ENCODE measurements around the gene PIP4P1.

Gene PIP4P1

DNA sequence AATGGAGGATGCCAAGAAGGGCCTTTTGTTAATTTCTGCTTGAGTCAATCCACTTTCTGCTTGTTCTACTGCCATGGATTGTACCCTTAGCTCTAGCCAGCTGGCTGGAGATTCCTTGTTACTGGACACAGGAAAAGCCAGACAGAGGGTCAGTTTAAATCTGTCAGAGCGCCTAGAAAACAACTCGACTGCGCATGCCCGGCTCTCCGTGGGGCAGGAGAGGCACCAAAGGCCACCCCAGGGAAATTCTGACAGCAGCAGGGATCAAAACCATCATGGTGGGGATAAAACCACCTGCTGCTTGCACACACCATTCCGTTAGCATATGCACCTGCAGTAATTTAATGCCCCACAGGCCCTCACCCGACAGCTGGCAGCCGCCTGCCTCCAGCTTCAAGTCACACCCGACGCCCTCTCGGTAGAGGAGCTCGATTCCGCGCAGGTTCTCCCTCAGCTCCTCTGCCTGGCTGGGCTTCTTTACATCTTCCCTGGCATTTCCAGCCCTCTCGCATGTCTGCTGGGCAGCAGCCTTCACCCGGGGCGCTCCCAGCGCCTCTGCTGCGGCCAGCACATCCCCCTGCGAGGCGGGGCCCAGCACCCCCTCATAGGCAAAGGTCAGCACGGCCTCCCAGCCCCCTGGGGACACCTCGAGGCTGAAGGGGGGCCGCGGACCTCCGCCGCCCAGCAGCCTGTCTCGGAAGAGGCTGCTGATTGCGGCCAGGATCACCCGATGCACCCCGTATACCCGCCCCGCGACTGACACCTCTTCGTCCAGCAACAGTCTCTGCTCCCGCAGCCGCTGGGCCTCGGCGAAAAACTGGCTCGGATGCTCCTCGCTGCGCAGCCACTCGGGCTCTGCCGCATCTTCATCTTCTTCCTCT is 26.3 kb downstream of the PIP4P1 start:
- no peak for DNase-seq

DNA sequence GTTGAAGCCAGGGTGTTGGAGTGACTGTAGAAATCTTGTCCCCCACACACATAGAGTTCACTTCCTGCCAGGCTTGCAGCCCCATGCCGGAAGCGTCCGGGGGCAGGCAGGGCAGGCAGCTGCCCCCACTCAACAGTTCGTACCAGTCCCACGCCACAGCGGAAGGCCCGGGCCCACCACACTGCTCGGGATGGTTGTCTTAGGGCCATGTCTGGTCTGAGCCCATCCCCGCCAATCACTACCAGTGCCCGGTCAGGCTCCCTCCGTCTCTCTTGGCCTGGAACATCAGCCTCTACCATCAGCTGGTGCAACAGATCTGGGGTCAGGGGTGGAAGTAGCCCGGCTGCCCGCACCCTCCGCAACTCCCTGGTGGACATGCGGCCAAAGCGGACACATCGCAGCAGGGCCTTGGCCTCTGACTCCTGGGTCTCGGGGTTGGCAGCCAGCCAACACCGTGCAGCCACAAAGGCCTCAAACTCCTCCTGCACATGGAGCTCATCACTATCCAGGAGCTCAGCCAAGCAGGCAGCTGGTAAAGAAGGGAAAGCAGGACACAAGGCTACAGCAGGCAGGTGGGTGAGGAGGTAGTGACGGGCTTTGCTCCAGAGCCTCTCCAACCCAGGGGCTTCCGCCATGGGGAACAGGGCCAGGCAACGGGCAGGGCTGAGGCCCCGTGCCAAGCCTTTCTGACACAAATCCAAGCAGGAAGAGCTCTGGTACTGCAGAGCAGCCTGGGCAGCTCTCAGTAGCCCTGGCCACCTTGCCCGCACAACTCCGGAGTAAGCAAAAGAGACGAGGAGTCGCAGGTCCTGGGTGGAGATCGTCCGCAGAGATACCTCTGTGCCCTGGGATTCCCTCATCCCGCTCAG is 31.2 kb downstream of the PIP4P1 start:
- DNase-seq = no peak

DNA sequence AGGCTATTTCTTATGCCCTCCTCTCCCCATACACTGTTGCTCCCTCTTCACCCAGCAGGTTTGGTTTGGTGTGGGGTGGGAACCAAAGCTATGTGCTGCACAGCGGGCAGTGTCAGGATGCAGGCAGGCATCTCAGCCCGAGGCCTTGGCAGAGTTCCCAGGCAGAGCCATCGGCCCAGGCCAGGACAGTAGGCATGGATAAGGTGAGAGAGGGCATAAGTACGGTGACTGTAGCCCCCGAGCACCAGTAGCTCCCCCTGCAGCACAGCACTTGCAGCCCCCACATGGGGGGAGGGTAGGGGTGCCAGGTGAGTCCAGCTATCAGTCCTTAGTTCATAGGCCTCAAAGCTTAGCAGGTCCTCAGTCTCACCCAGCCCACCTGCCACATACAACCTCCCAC is 32.4 kb downstream of the PIP4P1 start:
- DNase-seq = no peak

DNA sequence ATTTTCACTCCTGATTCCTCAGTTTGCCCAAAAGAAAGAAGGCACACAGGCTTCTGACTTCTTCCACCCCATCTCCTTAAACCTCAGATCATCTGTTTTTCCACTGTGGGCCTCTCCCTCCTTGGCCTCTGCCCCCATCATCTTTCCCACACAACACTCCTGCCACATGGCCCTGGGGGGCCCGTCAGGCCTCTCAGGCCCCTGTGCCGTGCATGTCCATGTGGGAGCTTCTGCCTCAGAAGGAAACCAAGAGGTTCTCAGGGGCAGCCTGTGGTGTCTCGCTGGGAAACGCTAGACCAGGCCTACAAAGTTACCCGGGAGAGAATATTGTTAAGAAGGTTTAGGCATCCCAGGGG is 33.2 kb downstream of the PIP4P1 start:
- no peak for DNase-seq

DNA sequence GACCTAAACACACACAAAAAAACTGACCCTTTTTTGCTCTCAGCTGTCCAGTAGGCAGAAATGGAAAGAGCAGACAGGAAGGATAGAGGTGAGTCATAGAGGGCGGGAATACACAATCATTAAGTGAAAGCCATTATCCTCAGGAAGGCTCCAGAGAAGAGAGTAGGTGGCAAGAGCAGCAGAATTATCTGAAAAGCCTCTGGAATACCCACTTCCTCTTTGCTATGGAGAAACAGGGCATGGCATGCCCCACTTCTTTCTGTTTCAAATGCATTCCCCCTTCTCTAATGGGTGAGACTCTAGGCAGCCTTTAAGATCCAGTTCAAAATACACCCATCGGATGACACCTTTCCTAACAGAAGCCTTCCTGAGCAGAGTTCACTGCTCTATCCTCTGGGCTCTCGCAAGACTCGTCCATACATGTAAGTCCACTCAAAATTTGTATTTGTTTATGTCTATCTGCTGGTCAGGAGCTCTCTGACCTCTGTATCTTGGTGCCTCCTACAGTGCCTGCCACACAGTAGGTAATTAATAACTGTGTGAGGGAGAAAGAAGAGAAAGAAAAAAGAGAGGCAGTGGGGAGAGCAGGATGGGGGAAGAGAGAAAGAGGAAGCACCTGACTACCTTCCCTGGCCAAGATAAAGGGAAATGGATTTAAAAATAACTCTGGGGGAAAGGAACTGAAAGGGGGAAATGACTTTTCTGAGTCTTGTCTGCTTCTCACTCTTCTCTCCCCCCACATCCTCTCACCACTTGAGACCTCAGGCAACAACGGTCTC is 33.8 kb downstream of the PIP4P1 start:
- no peak for DNase-seq

DNA sequence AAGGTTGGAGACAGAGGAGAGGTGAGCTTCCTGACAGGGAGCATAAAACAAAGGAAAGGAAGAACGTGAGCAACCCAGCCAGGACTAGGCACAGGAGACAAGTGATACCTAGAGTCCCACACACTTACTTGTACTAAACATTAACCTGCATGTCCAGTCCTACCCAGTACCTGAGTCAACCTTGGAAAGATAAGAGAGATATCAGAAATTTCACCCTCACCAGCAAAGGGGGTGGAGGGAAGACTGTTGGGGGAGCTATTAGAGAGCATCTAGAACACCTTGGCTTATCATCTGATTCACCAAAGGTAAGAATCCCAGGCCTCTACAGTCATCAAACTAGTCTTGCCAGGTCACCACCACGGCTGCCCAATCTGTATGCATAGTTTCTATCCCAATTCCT is 36.4 kb downstream of the PIP4P1 start:
- DNase-seq = no peak

DNA sequence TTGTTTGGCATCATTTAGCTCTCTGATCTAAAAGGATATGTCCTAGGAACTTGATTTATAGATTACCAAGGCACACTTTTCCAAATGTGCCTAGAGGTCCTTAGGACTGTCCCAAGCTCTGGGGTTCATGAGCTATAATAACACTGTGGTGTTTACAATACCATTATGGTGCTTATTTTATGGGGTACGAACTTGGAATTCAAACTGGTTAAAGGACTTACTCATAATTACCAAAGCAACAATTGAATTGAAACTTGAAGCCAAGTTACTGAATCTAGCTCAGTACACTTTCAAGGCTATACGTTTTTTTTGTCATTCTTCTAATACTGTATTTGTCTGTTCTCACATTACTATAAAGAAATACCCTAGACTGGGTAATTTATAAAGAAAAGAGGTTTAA is 38.3 kb downstream of the PIP4P1 start:
- DNase-seq = no peak

DNA sequence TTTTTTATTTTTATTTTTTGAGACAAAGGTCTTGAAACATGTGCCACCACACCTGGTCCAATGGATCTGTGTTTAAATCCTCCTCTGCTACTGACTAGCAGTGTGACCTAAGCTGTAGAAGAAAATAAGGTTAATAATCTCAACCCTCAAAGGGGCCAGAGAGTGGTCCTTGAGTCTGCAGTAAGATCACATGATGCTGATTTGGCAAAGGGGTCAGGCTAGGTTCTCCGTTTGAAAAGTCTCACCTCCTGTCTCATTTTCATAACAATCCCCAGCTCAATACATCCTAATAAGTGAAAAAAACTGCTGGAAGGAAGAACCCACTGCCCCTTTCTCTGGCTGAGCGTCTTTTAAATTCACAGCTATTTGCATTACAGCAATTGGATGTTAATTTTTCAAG is 40.0 kb downstream of the PIP4P1 start:
- no peak for DNase-seq

DNA sequence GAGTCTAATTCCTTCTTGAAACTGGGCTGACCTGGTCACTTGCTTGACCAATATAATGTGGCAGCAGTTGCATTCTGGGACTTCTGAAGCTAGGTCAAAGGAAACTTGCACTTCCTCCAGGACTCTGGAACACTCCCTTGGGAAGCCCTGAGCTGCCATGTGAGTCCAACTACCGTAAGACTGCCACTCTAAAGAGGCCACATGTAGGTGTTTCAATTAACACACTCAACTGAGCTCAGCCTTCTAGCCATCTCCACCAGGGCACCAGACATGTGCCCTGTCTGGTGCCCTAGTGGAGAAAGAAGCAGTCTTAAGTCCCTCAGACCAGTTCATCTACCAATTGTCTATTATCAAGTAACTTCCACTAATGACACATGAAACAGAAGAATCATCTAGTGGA is 41.8 kb downstream of the PIP4P1 start:
- DNase-seq = no peak

DNA sequence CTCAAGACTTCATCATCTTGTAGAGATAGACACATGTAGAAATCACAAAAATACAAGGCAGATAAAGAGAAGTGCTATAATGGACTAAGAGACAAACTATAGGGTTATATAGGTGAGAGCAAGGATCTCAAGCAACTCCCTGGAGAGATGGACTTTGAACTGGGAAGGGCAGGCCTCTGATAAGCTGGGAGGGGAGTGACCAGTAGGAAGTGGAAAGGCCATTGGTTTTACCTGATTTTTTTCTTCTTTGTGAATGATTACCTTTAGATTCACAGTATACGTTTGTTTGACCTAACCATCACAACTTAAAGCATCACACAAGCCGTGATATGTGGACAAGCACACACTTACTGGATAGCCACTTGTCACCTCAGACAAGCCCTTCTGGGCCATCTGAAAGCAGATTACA is 42.7 kb downstream of the PIP4P1 start:
- DNase-seq = no peak

DNA sequence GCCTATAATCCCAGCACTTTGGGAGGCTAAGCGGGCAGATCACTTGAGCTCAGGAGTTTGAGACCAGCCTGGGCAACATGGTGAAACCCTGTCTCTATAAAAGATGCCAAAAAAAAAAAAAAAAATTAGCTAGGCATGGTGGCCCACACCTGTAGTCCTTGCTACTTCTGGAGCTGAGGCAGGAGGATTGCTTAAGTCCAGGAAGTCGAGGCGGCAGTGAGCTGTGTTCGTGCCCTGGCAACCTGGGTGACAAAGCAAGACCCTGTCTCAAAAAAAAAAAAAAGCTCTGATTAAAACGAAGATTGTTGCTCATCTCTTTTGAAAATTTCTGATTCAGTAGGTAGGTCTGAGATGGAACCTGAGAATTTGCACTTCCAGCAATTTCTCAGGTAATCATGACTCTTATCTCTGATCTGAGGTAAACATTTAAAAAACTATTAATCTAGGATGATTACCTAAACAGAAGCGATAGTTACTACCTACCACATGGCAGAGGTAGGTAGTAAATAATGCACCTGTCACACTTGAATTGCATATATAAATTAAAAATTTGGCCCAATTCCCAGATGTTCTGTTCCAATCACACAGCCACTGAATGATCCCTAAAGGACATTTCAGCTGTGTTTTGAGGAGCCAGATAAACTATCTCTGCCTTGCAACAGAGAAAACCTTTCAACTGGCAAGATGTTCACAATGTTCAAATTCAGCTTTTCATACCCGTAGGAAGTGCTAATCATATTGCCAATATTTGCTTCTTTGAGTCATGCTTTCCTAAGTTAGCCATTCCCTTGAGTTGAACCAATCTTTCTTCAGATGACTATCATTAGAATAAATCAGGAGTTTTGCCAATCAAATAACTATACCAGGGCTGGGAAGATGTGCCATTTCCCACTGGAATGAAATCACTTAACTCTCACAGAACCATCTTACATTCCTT is 43.7 kb downstream of the PIP4P1 start:
- no peak for DNase-seq

DNA sequence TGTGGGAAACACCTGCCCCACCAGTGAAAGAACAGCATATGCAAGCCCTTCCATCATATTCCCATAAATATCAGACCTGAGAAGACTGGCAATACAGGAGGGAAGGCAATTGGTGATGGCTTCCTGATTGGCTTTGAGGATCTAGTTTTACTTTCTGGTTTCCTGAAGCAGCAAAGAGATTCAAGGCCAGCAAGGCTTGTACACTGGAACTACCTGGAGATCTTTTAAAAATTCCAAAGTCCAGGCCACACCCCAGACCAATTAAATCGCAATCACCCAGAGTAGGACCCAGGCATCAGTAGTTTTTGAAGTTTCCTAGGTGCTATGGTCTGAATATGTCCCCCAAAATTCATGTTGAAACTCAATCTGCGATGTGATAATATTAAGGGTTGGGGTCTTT is 45.0 kb downstream of the PIP4P1 start:
- DNase-seq = no peak

DNA sequence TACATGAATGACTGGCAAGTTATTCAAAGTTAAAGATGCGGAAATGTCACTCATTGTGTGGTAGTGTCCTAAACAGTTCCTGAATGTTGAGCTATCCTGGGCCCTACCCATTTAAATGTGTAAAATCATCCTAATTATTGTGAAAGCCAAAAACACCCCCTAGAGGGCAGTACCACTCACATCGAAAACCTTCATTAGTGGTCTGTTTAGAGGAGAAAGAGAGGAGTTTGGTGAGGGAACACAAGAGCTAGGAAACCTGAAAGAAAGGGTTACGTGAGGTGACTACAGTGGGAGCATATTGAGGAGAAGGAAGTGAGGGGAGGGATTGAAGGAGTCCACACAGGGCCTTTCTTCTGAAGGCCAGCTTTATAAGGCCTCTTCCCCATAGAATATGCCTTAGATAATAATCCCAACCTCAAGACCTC is 45.4 kb downstream of the PIP4P1 start:
- peak; percentile 43 to 71 for DNase-seq

DNA sequence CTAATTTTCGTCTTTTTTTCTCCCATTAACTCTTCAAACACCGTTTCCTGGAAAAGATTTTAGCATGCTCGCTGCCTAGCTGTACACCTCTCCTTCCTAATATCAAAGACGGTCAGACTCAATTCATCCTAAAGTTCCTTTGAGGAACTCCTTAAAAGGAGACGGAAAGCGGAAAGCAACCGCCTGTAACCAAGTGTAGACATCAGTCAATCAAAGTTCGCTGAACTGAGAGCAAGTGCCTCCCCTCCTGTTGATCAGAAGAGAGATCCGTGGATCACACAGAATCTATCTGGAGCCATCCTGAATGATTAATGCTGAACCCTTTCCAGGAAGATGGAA is 47.5 kb downstream of the PIP4P1 start:
- peak in 1 of 2 donors; percentile 43 for DNase-seq

DNA sequence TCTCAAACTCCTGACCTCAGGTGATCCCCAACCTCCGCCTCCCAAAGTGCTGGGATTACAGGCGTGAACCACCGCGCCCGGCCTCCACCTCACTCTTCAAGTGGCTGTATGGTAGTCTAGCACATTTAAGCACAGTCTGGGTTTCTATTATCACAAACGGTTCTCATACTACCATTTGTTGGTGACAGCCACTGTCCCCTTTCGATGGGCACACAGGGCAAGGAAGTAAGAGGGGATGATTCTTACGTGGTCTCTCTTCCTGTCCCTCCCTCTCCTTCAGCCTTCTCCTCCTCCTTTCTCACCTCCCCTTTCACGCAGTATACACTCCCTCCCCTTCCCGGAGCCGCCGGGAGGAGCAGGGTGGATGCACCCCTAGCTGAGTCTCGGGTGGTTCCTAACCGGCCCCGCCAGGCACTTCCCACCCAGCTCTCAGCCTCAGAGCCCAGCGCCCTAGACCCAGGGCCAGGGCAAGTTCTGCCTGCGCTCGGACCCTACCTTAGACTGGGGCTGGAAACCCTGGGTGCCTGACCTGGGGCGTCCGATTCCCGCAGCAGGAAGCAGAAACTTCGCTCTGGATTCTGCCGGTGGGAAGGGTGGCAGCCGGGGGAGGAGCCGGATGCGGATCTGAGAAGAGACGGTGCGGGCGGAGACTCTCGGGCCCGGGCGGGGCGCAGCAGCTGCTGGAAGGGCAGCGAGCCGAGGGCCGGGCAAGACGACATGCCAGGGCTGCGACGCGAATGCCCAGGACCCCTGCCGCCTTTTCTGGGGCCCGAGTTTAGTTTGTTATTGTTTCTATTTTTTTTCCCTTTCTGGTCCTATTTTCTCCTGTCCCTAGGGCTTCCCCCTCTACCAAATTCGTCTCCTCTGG is 48.1 kb downstream of the PIP4P1 start, which contains the start of gene TEP1:
Gene TEP1, minus strand, starts transcription at position 626 of the 868 bp plus-strand sequence. CDS start 5,062 bp downstream, outside the sequence.
- peak; percentile 66 for DNase-seq

DNA sequence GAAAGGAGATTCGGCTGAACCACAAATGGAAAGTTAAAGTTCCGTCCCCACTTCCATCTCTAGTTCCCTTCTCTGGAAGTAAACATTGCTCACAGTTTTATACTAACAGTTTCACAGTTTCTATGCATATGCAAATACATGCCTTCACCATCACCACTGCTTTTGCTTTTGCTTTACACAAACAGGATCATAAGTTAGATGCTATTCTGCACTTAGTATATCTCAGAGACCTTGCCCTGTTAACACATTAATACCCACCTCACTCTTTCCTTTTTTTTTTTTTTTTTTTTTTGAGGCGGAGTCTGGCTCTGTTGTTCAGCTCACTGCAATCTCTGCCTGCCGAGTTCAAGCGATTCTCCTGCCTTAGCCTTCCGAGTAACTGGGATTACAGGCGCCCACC is 48.8 kb downstream of the PIP4P1 start:
- DNase-seq = peak in 1 of 2 donors; percentile 55

DNA sequence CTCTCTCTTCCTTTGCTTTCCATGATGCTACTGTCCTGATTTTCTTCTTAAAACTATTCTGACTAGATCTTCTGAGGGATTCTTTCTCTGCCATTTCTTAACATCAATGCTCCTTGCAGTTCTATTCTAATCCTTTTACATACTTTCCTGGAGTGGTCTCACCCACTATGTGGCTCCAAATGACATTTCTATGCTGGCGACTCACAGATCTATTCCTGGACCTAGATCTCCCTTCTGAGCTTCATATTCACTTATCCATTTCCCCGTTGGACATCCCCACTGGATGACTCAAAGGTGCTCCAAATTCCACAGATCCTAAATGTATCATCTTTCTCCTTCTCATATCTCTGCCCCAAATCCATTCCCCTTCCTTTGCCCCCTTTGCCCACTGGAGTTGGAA is 52.0 kb downstream of the PIP4P1 start:
- DNase-seq = no peak
